Activated effector memory CD4-positive, alpha-beta T cell treated with Interleukin-2 at 50 U/mL for 16 hours (primary cell): ENCODE results near the gene RPUSD4.
"Not testable (repeated sequence)": the region's sequence is repeated elsewhere in the genome, so short reads cannot be mapped to it uniquely, and the experiment has no call there.

ENCODE experiments used
- DNase-seq: peaks from one replicate; pipeline ENCODE4 v3.0.0-alpha.2; 2020

The RPUSD4 gene, protein sequence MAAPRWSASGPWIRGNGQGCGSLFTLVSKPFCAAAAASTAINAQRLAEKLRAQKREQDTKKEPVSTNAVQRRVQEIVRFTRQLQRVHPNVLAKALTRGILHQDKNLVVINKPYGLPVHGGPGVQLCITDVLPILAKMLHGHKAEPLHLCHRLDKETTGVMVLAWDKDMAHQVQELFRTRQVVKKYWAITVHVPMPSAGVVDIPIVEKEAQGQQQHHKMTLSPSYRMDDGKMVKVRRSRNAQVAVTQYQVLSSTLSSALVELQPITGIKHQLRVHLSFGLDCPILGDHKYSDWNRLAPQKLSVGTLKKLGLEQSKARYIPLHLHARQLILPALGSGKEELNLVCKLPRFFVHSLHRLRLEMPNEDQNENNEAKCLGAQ

GRCh38 chr11:126211236-126212088 lies at the start of gene RPUSD4, which contains the start of gene FAM118B:
TSS of gene RPUSD4 (minus strand) at chr11:126211650. CDS start at chr11:126211638, 12 bp downstream.
TSS of gene FAM118B (plus strand) at chr11:126211782. CDS start at chr11:126235002, 23,220 bp downstream.
- peak; percentile 99 for DNase-seq

DNA sequence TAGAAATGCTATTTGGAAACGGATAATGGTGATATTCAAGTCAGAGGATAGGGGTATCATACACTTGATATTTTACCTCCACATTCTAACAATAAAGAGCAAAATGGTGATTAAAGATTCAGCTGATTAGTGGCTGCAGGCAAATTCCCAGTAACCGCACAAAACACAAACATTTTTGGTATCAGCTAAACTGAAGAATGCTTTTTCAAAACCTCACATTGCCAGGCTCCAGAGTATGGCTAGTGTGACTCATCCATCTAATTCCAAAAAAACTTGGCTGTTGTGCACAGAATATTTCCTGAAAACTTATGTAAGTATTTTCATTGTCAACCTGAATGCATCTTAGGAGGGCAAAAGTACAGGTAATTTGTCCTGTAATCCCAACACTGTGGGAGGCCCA lies 46.3 kb upstream of the RPUSD4 start:
- DNase-seq, result no peak

DNA sequence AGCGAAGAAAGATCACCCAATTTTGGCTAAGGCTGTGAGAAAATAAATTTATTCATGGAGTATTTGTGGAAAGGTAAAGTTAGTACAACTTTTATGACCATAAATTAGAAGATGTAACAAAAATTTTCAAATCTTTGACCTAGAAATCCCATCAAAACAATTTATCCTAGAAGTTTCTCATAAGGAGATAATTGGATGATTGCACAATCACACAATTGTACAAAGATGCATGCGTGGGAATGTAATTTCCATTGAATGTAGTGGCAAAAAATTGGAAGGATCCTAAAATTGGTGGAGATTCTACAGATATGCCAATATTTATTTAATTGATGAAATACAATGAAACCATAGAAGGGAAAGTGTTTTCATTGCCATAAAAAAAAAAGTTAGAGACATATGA lies 45.7 kb upstream of the RPUSD4 start:
- DNase-seq, result no peak

- no peak for DNase-seq
Measured at GRCh38 chr11:126256216-126256615, 44.8 kb upstream of the RPUSD4 start.

- DNase-seq, result not testable (repeated sequence)
Measured at GRCh38 chr11:126255507-126255906, 44.1 kb upstream of the RPUSD4 start.

DNA sequence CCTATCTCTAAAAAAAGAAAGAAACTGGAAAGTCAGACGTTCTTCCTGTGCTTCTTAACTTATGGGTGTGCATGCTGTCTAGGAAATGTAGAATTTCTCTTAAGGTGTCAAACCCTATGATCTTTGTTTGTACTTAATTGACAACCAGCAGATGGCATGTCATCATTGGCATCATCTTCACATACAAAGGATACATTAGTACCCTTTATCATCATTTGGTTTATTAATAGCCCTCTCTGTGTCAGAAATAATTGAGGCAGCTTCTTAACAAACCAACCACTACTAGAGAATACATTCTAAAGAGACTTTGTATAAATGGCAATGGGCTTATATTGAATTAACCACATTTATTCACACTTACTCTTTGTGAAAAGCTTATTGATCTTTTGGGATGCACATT lies 43.4 kb upstream of the RPUSD4 start:
- no peak for DNase-seq

DNA sequence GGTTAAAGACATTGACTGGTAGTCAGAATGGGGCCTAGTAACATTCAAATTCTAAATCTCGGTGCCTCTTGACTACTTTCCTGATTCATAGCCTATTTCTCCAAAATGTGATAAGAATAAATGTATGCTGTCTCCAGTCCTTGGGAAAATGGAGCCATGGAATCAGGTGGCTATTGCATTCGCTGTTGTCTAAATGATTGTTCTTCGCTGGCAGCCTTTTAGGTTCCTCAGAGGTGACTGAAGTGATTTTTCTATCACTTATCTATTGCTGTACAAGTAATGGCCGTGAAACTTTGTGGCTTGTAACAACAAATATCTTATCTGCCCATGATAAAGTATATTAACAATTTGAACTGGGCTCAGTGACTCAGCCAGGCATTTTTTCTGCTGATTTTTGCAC lies 41.8 kb upstream of the RPUSD4 start:
- DNase-seq, result no peak

GRCh38 chr11:126246636-126247035 lies 35.2 kb upstream of the RPUSD4 start:
- DNase-seq, result no peak

DNA sequence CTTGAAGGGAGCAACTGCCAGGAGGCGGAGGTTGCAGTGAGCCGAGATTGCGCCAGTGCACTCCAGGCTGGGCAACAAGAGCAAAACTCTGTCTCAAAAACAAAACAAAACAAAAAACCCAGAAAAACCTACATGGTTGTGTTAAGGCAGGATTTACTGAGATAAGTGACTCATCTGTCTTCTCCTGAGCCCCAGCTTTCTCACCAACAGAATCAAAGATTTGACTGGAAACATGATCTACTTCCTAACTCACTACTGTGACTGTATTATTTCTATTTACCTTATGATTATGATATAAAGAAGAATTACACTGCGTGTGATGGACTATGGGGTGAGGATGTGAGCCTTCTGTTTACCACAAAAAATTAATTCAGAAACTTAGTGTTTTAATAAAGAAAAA lies 21.9 kb upstream of the RPUSD4 start:
- DNase-seq, result no peak

- DNase-seq, result no peak
Measured at GRCh38 chr11:126232683-126233082, 21.2 kb upstream of the RPUSD4 start.

DNA sequence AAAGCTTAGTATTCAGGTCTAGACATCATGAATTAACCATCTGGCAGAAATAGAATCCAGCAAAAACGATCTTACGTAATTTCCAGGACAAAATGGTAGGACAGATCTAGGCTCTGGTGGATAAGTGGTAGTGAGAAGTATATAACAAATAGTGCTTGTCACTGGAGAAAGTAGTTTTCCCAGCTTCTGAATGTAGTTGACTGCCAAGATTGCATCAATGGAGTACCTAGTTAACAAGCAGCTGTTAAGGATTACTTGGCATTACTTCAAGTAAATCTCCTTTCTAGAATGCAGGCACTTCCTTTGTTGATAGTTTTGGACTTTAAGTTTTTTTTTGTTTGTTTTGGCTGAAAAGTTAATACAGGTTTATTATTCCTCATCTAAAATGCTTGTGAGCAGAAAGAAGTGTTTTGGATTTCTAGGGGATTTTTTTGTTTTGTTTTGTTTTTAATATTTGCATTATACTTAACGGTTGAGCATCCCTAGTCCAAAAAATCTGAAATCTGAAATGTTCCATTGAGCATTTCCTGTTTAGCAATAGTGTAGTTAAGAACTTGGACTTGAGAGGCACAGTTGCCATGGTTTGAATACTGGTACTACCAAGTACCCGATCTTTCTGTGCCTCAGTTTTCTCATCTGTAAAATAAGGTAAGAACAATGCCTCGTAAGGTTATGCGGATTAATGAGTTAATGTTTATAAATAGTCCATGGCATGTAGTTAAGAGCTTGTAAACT lies 20.4 kb upstream of the RPUSD4 start:
- no peak for DNase-seq

GRCh38 chr11:126229858-126230540 lies 18.5 kb upstream of the RPUSD4 start:
- no peak for DNase-seq

GRCh38 chr11:126226334-126227084 lies 15.1 kb upstream of the RPUSD4 start:
- DNase-seq, result no peak

DNA sequence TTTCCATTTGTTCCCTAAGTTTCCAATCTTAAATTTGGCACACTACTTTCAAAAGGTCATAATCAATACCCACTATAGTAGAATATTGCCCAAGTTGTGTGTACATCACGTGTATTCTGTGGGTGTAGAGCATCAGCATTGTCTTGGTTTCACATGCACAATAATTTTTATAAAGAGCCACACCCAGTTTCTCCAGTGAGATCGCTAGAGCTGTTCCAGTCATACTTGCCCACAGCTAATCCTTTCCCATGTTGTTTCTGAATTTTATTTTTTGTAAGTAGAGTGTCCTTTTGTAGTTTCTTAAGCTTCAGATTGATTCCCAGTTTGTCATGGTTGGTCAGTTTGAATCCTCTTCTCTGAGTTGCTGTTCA lies 13.8 kb upstream of the RPUSD4 start:
- DNase-seq, result no peak

GRCh38 chr11:126224647-126225294 lies 13.3 kb upstream of the RPUSD4 start:
- DNase-seq, result no peak

- no peak for DNase-seq
Measured at GRCh38 chr11:126219547-126219946, 8.1 kb upstream of the RPUSD4 start.

DNA sequence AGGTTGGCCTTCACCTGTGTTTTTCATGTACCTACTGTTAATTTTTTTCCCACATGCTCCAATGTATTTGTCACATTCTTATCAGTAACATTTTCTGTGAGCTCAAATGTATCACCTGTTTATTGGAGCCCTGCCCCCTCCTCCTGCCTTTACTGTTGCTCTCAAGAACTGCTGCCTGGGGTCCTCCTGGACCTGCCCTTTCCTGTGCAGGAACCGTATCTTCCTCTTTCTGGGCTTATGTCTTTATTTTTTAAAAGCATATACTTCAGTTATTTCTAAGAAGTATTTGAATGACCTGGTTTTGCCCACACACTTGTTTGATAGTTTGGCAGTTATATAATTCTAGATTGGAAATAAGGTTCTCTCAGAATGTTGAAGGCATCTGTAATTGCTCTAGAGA lies 6.0 kb upstream of the RPUSD4 start:
- DNase-seq, result no peak

- DNase-seq, result no peak
Measured at GRCh38 chr11:126216526-126217305, 5.3 kb upstream of the RPUSD4 start.

- DNase-seq, result no peak
Measured at GRCh38 chr11:126214841-126215240, 3.4 kb upstream of the RPUSD4 start.

- no peak for DNase-seq
Measured at GRCh38 chr11:126214441-126214840, 3.0 kb upstream of the RPUSD4 start.
